Right hindlimb (tissue), 1 donor: Measurements from ENCODE around the gene KDM5C.

ENCODE experiments used
- DNase-seq: peaks from one replicate; pipeline ENCODE4 v3.0.0-alpha.2; 2018

KDM5C gene

GRCh38 chrX:53249408-53250042 is 24.5 kb upstream of the KDM5C start:
- DNase-seq = no peak

- DNase-seq = no peak
Measured at GRCh38 chrX:53247928-53248327, 22.9 kb upstream of the KDM5C start.

DNA sequence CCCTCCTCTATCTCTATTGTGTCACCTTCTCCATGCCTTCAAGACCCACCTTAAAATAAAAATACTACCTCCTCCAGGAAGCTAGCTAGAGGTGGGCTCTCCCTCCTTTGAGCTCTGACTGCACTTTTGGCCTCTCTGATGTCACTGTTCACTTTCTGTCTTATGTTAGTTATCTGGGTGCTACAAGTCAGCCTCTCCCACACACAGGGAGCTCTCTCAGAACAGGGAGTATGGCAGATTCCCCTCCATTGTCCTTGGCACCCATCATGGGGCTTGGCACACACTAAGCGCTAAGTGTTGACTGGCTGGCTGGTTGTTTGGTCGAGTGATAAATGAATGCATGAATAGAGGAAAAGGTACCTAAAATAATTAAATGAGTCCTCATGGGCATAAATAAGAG is 21.2 kb upstream of the KDM5C start:
- no peak for DNase-seq

- no peak for DNase-seq
Measured at GRCh38 chrX:53244610-53245009, 19.6 kb upstream of the KDM5C start.

DNA sequence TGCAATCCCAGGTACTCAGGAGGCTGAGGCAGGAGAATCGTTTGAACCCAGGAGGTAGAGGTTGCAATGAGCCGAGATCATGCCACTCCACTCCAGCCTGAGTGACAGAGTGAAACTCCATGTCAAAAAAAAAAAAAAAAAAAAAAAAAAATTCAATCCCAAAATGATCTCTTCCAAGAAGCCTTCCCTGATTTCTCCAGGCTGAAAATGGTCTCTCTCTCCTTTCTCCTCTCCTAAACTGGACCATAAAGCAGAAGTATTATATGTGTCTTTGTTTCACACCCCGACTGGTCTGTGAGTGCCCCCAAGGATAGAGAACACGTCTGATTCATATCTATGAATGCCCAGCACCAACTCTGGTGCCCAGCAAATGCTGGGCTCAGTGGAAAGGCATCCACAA is 17.3 kb upstream of the KDM5C start:
- DNase-seq = no peak

- no peak for DNase-seq
Measured at GRCh38 chrX:53241558-53241957, 16.6 kb upstream of the KDM5C start.

DNA sequence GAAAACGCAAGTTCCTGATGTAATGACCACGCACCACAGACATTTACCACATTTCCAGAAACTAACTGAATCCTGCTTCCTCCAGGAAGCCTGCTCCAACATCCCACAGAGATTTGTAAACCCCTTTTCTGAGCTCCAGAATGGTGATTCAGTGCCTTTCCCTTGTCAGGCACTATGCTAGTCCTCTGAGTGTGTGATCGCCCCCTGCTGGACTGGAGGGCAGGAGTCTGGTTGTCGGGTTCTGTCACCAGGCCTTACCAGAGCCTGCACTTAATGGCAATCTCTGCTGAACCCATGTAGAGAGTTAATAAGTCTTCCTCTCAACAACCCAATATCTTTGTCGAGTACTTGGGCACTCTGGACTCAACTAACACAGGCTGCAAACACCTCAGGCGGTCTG is 14.5 kb upstream of the KDM5C start:
- no peak for DNase-seq

GRCh38 chrX:53237056-53237455 is 12.0 kb upstream of the KDM5C start:
- no peak for DNase-seq

DNA sequence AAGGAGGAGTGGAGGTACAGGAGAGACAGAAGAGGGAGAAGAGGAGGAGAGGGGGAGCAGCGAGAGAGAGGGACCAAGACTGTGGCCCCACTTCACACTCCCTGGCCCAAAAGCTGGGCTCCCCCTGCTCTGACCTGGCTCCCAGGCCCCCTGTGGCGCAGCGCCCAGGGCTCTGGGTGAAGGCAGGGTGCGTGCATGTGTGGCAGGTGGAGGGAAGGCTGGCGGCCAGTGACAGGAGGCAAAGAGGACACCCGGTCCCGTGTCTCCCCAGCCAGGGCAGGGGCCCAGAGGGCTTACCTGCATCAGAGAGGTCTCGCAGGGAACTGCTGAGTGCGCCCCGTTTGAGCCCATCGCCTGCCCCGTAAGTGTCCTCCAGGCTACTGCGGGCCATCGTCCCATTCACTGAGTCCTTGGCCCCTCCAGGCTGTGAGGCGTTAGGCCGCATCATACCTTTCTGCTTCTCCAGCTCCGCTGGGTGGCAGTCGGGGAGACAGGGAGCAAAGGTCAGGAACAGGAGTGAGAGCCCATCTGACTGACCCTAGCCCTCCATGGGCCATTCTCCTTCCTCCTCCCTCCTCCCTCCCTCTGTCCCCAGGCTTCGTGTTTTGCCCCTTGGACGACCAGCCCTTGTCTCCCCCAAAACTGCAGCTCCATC is 11.1 kb upstream of the KDM5C start:
- no peak for DNase-seq

GRCh38 chrX:53235566-53235965 is 10.6 kb upstream of the KDM5C start:
- no peak for DNase-seq

DNA sequence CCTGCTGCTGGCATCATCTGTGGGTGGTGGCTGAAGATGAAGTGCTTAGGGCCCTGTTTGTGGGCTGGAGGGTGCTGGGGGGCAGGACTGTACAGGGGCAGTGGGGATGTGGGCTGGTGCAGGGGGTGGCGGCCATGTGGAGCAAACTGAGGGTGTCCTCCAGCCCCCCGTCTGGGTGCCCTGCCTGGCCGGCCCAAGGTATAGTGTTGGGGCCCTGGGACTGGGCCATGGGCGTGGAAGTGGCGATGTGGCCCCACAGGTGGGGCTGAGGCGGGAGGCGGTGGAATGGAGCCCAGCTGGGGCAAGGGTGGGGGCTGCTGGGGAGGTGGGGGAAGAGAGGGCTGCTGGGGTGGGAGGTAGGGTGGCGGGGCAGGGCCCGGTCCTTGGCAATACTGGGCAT is 9.5 kb upstream of the KDM5C start:
- DNase-seq = no peak

- DNase-seq = no peak
Measured at GRCh38 chrX:53233536-53233935, 8.5 kb upstream of the KDM5C start.

- DNase-seq = no peak
Measured at GRCh38 chrX:53230116-53230515, 5.1 kb upstream of the KDM5C start.

DNA sequence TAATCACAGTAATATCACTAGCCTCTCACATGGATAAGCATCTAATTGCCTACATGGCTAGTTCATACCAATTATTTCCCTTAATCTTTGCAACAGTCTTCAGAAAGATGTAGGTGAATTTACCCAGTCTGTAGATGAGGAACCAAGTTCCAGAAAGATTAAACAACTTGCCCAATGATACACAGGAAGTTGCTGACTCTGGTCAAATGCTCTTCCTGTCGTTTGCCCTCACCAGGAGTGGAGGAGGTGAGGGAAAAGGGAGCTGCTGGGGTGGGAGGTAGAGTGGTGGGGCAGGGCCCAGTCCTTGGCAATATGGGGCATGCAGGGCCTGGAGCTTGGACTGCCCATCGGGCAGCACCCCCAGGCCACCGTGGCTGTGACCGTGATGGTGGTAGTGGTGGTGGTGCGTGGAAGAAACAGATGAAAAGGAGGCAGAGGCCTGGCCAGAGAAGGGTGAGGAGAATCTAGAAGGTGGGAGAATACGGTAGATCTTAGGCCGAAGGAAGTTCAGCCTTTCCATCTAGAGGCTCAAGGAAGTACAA is 2.3 kb upstream of the KDM5C start:
- no peak for DNase-seq

GRCh38 chrX:53223955-53224859 is 800 bp downstream of the KDM5C start:
- DNase-seq = no peak

DNA sequence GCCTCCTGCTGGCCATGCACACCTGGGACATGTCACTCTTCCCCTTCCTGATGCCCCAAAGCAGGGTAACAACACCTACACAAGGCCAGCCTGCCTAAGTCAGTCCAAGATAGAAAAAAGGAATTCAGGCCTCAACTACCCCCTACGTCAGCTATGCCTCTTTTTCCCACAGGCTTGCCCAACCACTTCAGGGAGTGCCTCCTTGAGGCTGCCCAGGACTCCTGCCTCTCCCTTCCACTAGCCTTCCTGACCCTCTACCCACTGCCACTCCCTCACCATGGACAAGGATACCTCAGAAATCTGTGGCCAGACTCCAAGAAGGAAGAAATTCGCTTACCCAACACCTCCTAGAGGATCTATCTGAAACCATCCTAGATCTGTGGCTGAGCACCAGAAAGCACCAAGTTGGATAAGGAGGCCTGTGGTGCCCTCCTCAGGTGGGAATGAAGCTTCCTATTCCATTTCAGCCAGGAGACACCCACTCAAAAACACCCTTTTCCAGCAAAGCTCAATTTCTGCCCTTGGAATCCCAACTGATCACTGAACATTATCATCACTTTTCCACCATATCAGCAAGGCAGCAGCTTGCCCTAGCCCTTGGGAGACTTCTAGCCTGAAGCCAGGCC is 1.8 kb downstream of the KDM5C start:
- DNase-seq = no peak

DNA sequence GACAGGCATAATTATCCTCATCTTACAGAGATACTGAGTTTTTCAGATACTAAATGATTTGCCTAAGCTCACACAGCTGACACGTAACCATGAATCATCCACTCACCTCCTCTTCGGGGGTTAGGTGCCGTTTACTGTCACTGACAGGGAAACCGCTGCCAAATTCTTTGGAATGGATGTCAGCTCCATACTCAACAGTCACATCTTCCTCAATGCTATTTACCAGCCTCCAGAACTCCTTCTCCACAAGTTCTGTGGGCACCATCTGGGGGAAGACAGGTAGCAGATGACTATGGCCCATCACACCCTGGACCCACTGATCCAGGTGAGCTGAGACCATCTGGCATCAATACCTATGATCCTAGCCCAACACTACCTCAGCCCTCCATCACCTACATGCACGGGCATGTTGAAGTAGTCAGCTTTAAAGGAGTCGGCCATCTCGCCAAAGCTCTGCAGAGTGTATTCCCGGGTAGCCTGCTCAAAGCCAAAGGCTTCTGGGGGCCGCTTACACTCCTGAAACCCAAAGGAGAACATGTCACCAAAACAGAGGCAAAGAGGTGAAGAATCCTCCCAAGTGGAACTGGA is 13.5 kb downstream of the KDM5C start:
- no peak for DNase-seq

- no peak for DNase-seq
Measured at GRCh38 chrX:53196678-53197077, 28.3 kb downstream of the KDM5C start.

- no peak for DNase-seq
Measured at GRCh38 chrX:53195401-53195800, 29.6 kb downstream of the KDM5C start.

- DNase-seq = no peak
Measured at GRCh38 chrX:53194308-53194707, 30.7 kb downstream of the KDM5C start.

DNA sequence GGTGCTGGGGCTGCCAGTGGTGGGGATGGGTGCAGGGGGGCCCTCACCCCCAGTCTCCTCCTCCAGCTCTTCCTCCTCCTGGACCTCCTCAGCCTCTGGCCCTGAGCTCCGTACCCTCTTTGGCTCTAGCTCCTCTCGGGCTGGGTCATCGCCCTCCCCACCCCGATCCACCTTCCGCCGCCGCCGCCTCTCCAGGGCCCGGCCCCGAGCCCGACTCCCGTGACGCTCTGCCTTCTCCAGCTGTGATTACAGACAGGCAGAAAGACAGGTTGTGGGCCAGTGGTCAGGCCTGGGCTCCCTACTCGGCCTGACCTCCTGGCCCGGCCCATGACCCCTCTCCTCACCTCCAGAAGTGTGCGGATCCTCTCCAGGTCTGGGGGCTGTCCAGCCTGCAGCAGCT is 31.9 kb downstream of the KDM5C start:
- DNase-seq = no peak

DNA sequence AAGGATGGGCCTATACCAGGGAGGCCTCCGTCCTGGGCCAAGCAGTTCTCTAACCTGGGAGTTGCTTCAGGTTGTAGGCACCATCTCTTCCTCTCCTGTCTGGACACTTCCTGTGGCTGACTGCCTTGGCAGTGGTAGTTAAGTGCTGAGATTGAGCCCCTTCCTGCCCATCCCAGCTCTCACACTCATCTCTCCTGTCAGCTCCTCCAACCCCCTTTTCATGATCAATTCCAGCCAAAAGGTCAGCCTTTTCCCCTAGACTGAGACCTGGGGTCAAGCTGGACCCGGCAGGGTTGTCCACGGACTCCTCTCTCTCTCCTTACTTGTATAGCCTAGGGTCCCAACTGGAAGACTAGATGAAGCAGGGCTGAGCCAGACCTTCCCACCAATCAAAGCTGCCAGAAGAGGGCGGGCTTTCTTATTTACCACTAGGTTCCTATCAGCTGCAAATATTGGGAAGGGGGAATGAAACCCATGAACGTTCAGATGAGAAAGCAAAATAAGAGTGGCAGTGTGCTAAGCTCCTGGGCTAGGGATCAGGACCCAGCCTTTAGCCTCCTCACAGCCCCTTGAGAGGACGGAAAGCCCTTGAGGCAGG is 34.5 kb downstream of the KDM5C start:
- DNase-seq = no peak
